GM12875 (cell line): Measurements from ENCODE around the gene UPF1.
"Not testable (repeated sequence)": the region's sequence is repeated elsewhere in the genome, so short reads cannot be mapped to it uniquely, and the experiment has no call there.

ENCODE experiments used
- H3K4me3 ChIP-seq: one replicate; pipeline ENCODE4 v1.5.1; 2011; ENCODE audit warnings: low read depth, low read length, control low read depth
- TF ChIP-seq, protein P1 (sequence below): IDR thresholded peaks from 2 replicates; pipeline ENCODE4 v1.5.1; 2011; ENCODE audit warnings: low read depth, mild to moderate bottlenecking, control low read depth, inconsistent platforms, low read length, moderate library complexity, borderline replicate concordance; ENCODE audit not compliant: insufficient read depth

Gene UPF1

DNA sequence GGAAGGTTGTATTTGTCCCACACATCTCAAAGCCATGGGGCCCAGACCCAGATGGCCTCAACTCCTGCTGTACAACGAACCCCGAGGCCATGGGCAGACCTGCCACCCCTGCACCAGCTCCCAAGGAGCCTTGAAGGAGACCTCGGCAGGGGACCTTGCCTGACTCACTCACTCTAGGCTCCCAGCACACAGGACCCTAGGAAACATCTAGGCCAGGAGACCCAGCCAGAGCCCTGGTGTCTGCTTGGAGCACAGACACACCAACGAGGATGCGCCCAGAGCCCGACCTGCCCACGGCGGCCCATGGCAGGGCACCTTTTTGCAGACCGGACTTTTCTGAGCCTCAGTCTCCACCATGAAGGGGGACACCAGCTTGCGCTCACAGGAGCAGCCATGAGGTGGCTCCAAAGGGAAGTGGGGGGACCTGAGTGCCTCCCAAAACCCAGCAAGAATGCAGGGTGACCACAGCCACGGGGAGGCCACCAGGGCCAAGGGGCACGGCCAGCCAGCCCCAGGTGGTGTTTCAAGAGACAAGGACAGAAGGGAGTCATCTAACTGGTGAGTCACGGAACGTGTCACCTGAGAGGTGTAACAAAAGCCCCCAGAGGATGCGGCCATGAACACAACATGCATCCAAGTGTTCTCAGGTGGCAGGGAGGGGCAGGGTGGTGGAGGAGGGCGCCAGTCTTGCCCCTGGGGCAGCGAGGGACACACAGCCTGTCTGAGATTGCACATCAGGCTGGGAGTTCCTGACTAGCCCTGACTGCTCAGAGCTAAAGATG, 69.1 kb downstream of the UPF1 start:
- TF ChIP-seq, protein P1, sequence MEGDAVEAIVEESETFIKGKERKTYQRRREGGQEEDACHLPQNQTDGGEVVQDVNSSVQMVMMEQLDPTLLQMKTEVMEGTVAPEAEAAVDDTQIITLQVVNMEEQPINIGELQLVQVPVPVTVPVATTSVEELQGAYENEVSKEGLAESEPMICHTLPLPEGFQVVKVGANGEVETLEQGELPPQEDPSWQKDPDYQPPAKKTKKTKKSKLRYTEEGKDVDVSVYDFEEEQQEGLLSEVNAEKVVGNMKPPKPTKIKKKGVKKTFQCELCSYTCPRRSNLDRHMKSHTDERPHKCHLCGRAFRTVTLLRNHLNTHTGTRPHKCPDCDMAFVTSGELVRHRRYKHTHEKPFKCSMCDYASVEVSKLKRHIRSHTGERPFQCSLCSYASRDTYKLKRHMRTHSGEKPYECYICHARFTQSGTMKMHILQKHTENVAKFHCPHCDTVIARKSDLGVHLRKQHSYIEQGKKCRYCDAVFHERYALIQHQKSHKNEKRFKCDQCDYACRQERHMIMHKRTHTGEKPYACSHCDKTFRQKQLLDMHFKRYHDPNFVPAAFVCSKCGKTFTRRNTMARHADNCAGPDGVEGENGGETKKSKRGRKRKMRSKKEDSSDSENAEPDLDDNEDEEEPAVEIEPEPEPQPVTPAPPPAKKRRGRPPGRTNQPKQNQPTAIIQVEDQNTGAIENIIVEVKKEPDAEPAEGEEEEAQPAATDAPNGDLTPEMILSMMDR, result no peak
- no peak overlapping the region for H3K4me3 ChIP-seq

DNA sequence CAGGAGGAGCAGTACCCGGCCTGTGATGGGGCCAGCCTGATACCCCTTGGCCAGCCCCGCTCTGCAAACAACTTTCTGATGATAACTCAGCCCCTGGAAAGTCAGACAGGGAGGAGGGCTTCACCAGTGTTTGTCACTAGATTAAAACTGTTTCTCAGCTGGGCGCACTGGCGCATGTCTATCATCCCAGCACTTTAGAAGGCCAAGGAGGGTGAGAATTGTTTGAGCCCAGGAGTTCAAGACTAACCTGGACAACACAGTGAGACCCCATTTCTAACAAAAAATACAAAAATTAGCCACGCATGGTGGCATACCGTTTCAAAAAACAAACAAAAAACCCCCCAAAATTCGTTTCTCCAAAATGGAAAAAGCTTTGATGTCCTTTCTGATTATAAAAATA, 69.7 kb downstream of the UPF1 start:
- H3K4me3 ChIP-seq, result no peak overlapping the region
- TF ChIP-seq, protein P1, result no peak

DNA sequence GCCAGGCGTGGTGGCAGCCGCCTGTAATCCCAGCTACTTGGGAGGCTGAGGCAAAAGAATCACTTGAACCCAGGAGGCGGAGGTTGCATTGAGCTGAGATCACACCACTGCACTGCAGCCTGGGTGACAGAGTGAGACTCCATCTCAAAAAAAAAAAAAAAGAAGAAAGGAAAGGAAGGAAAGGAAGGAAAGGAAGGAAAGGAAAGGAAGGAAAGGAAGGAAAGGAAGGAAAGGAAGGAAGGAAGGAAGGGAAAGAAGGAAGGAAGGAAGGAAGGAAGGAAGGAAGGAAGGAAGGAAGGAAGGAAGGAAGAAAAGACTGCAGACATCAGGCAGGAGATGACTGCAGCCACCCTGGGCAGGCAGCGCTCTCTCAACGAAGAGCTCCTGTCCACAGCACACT, 70.8 kb downstream of the UPF1 start:
- not testable (repeated sequence) for H3K4me3 ChIP-seq

DNA sequence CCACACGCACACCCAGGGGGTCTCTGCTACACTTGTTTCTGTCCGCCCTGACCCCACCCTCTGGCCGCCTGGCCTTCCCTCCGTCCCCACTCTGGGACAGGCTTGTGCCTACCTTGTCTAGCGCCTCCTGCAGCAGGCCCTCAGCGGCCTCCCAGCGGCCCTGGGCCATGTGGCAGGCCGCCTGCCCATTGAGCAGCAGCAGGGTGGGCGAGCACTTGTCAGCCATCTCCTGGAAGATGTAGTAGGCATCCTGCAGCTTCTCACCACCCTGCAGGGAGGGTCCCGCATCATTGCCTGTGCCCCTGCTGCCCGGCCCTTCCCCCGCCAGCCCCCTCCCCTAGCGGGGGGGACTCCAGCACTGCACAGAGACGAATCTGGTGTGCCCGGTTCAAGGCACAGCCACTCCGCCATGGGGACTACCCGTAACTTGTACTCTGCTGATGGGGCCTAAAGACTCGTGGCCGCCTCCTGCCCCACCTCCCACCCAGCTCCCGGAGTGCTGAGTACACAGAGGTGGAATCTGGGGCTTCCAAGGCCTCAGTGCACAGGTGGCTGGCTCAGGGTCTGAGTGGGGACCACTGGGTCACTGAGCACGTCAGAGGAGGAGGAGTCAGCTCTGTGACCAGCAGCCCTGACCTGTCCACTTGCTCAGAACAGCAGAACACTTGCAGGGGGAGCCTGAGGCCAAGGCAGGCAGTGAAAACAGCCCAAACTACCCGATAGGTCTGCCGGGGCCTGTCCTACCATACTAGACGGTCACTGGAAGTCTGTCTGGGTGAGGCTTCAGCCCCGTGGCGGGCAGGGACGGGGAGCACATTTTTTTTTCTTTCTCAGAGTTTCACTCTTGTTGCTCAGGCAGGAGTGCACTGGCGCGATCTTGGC, 71.6 kb downstream of the UPF1 start:
- TF ChIP-seq, protein P1, result no peak
- H3K4me3 ChIP-seq, result no peak overlapping the region

DNA sequence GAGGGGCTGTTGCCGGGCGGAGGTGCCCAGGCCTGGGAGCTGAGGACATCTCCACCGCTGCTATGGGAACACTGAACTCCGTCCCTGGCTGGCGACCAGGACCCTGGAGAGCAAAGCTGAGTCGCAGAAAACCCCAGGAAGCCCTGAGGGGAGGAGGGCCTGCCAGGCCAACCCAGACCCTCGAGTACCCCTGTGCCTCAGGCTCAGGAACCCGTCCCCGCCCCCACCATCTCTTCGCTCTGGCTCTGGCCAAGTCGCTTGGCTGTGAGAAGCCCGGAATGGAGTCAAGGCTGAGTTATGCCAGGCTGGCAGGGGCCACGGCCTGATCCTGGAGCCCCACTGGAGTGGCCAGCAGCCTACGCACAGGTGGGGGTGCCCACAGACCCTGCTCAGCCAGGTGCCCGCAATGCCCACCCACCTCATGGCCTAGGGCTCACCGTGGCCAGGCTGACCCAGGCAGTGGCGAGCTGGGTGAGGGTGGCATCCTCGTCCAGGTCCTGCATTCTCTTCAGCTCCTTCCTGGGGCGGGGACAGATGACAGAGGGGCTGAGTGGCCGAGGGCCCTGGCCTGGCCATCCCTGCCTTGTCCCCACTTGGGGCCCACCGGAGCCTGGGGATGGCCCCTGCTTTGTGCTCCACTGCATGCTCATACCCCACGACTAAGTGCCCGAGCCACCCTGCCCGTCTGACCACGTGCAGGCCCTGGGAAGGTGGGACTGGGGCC, 72.7 kb downstream of the UPF1 start:
- no peak overlapping the region for H3K4me3 ChIP-seq
- TF ChIP-seq, protein P1, result no peak

DNA sequence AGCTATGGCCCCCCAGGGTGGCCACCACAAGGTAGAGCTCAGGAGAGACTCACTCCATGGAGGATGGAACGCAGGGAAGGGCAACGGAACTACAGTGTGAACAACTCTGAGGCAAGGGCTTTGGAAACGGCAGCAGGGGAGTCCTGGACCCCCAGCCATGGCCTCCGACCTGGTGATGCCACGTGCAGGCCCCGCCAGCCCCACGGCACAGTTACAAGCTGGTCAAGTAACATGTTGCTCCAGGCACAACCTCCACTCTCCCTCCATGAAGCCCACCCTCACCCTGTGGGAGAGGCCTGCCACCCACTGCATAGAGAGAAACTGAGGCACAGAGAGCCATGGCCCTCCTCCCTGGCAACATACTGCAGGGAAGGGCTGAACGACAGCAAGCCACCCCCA, 73.3 kb downstream of the UPF1 start:
- TF ChIP-seq, protein P1, result no peak
- no peak overlapping the region for H3K4me3 ChIP-seq

DNA sequence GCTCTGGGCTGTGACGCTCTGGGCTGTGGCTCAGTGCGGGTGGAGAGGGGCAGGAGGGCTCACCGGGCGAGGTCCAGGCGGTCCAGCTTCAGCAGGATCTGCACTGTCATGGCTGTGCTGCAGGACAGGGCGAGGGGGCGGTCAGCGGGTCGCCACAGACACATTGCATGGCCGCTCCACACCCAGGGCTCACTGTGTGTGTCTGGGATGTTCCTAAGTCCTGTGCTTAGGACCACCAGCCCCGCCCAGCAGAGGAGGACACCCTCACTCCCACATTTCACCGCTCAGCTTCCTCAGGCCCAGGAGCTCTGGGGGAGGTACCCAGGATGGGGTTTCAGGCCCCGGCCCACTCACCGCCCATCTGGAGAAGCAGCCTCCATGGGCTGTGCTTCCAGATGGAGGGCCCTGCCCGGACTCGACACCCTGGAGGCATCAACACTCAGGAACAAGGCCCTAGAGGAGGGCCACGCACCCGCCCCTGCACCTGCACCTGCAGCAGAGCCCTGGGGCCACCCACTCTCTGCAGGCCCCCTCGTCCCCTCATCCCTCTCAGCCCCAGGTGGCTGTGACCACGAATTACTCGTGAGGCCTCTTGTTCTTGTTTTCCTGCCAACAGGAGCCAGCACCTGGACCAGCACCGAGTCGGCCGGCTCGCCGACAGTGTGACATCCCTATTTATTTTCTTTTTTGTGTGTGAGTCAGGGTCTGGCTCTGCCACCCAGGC, 73.9 kb downstream of the UPF1 start:
- no peak overlapping the region for H3K4me3 ChIP-seq
- TF ChIP-seq, protein P1, result no peak
